Motor neuron (in vitro differentiated cells): Measurements from ENCODE around the gene PTAFR. TPM values are rescaled to one million over a fixed set of nuclear protein-coding genes. Genes with fewer than 3 reads are reported as not detected.
A peak's percentile ranks its signal among the peaks of the same experiment; 100 is the strongest.

Experiments used
- ATAC-seq, 8 experiments: fragments of 200-7000 bp; cut with Tn5 transposase; replicated peaks in 6 of 8; 2 replicates each; pipeline ENCODE4 v1.8.0; 2021; ENCODE audit warnings: mild to moderate bottlenecking in 8 of 8, moderate library complexity in 8 of 8
- H3K27ac ChIP-seq, 2 donors: fragments of 250-450 bp; sonication (Bioruptor Pico); 2 replicates each; pipeline ENCODE4 v1.9.0; 2021; ENCODE audit warnings: antibody characterized with exemption in 2 of 2, mild to moderate bottlenecking in 2 of 2, moderate library complexity in 1 of 2
- H3K4me1 ChIP-seq, 2 donors: fragments of 250-450 bp; sonication (Bioruptor Pico); replicated peaks in 1 of 2; 2 replicates each; pipeline ENCODE4 v1.6.1; 2021; ENCODE audit warnings: antibody characterized with exemption in 2 of 2, mild to moderate bottlenecking in 2 of 2, moderate library complexity in 1 of 2
- H3K4me3 ChIP-seq, 5 donors: fragments of 250-450 bp; sonication (Bioruptor Pico); 2 replicates each; pipeline ENCODE4 v1.9.0; 2021; ENCODE audit warnings: antibody characterized with exemption in 5 of 5, mild to moderate bottlenecking in 5 of 5, moderate library complexity in 4 of 5
- WGBS, 10 experiments: fragments of 450-650 bp; shearing (Covaris generic); methylation state at CpG; one replicate each; pipeline ENCODE4 v1.0.0; 2022; 5-methylcytosine and 5-hydroxymethylcytosine counted together
- in situ Hi-C, 9 experiments: fragments of 400-800 bp; cut with MboI; loops; one replicate each; pipeline ENCODE4 v1.15.0; 2021; ENCODE audit warnings: low sequenced_read_pairs in 9 of 9, low pct_unique_long_range_greater_than_20kb in 2 of 9; ENCODE audit not compliant: unreplicated experiment in 9 of 9
- total RNA-seq, 8 experiments: library from RNA; unstranded; fragments of 300-600 nt; gene quantifications; 2 replicates each; pipeline versions ENCODE4 v1.2.3 to v1.2.4, GENCODE V29; 2022

The PTAFR gene, protein sequence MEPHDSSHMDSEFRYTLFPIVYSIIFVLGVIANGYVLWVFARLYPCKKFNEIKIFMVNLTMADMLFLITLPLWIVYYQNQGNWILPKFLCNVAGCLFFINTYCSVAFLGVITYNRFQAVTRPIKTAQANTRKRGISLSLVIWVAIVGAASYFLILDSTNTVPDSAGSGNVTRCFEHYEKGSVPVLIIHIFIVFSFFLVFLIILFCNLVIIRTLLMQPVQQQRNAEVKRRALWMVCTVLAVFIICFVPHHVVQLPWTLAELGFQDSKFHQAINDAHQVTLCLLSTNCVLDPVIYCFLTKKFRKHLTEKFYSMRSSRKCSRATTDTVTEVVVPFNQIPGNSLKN
- total RNA-seq = under 1 TPM in 7 of 8 experiments, not detected in 1; 0.16 to 0.76 (median 0.28) TPM

DNA sequence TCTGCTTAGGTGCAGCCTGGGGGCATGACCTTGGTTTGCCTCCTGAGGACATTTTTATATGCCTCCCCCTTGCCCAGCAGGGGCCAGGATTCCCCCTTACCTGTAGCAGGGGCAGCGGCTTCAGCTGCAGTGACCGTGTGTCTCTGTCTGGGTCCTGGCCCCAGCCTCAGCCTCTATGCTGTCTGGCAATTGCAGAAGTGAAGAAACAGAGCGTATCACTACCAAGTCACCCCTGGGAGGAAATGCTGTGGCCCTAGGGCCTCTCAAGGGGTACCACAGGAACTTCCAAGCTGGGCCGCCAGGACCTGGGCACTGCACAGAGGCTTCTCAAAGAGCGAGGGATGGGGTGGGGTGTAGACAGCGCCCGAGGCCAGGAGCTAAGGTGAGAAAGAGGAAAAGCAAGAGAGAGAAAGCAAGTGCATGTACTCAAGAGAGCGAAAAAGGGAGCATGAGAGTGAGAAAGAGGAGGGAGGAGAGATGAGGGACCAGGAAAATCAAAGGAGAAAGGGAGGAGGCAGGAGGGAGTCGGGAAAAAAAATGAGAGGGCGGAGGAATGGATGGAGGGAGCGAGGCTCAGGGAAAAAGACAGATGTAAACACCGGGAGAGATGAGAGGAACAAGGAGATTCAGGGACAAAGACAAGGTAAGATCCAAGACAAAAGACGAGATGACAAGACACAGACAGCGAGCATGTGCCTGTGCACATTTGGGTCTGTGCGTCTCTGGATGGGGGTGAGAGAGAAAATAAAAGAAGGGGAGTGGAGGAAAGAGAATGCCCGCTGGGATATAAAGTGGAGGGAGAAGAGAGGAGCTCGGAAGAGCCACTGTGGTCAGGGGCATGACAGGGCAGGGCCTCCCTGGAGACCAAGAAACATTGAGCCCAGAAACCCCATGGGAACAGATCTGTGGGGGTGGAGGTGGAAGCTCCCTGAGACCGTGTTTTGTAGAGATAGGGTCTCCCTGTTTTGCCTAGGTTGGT is at the start of gene PTAFR:
PTAFR (minus strand) TSS at position 199 of the 979 bp plus-strand sequence. CDS start 25,669 bp downstream, outside the sequence.
- no peak for ATAC-seq
- Histone ChIP-seq H3K4me3 (no peak within 1 kb of the TSS), H3K4me1 (peaks cover 0 to 8% of the 10 kb centered on the region in 2 donors), H3K27ac (no peak within 1 kb of the TSS)
- in situ Hi-C loops = no loop called here
- WGBS, 10 experiments = 42 to 77% (median 69%) methylated on average over 5 to 18 of the region's 18 CpGs

DNA sequence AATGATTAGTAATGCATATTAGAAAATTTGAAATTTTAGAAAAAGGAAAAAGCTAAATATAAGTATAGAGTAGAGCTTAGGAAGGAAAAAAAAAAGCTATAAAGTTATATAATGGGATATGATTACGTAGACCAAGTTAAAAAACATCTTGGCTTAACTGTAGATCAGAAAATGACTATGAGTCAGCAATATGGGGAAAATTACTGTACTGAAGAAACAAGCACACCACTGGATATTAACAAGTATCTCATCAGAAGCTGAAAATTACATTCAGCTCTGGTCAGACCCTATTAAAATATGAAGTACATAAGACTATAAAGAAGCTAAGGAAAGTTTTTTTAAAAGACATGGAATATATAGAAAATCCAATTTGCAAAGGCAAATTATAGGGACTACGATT is 36.8 kb upstream of the PTAFR start:
- in situ Hi-C loops = no loop called here
- ATAC-seq = no peak
- 56 to 100% (median 90%) methylated on average over 1 to 2 of the region's 2 CpGs for WGBS, 10 experiments
- H3K27ac ChIP-seq = no peak overlapping the region
- no peak overlapping the region for H3K4me3 ChIP-seq
- no peaks in the 10 kb centered on the region for H3K4me1 ChIP-seq

DNA sequence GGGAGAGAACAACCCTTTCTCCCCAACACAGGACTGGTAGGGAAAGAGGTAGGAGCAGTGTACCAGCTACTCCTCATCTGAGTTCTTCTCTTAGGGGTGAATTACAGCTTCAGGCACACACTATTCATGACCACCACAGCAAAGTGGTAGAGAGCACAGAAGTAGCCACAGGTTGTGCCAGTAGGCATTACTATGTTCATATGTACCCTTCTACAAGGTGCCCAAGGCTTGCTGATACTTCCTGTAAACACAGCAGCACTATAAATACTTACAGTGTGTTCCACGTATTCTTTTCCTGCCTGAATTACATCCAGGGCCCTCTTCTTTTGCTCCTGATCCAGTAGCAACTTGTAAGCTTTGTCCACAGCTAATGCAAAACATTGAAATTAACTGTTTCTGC is 33.2 kb upstream of the PTAFR start:
- no peaks in the 10 kb centered on the region for H3K4me1 ChIP-seq
- WGBS, 10 experiments = 63 to 100% (median 89%) methylated on average over 1 of the region's 1 CpG; no CpG with 5 or more reads in 2 of the 10 experiments
- H3K27ac ChIP-seq = no peak overlapping the region
- in situ Hi-C loops = no loop called here
- no peak for ATAC-seq
- H3K4me3 ChIP-seq = no peak overlapping the region

DNA sequence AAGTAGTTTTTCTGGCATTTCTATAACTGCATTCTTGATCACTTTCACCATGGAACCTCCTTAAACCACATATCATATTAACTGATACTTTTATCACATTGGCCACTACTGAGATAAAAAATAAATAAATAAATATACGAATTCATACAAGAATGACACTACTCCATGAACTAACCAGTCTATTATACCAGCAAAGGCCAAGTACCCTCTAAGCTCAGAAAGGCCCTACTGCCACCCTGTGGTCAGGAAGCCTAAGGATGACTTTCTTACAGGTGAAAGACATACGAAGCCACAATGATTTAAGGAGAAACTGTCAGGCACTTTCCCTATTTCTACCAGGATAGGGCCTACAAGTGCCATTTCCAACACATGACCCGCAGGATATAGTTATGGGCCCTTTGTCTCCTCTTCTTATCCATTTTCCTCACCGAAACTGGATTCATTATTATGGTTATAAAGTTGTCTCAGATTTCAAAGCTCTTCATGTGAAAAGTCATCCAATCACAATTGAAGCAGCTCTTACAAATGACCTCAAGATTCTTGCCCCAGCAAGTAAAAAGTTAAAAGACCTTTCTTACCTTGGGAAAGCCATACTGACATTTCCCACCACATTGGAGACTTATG is 32.4 kb upstream of the PTAFR start:
- Histone ChIP-seq H3K4me3 (no peak overlapping the region), H3K4me1 (no peaks in the 10 kb centered on the region), H3K27ac (no peak overlapping the region)
- 17 to 100% (median 49%) methylated on average over 1 to 4 of the region's 4 CpGs for WGBS, 10 experiments
- in situ Hi-C loops = no loop called here
- ATAC-seq = peak; percentile 40 to 79 (median 60)

DNA sequence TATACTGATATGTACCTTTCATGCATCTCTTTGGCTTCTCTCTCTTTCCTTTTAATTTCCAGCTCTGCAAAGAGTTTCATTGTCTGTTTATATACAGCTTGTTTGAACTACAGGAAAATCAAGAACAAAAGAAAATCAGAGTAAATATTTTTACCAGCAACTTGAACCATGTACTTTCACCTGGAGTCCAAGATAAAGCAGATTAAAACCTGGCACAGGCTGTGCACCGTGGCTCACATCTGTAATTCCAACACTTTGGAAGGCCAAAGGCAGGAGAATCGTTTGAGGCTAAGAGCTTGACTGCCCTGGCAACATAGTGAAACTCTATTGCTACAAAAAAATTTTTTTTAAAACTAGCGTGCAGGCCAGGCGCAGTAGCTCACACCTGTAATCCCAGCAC is 28.8 kb upstream of the PTAFR start:
- WGBS, 10 experiments = 85 to 100% (median 100%) methylated on average over 1 to 4 of the region's 4 CpGs; no CpG with 5 or more reads in 2 of the 10 experiments
- Histone ChIP-seq H3K27ac (no peak overlapping the region), H3K4me3 (no peak overlapping the region), H3K4me1 (no peaks in the 10 kb centered on the region)
- in situ Hi-C loops = no loop called here
- no peak for ATAC-seq

DNA sequence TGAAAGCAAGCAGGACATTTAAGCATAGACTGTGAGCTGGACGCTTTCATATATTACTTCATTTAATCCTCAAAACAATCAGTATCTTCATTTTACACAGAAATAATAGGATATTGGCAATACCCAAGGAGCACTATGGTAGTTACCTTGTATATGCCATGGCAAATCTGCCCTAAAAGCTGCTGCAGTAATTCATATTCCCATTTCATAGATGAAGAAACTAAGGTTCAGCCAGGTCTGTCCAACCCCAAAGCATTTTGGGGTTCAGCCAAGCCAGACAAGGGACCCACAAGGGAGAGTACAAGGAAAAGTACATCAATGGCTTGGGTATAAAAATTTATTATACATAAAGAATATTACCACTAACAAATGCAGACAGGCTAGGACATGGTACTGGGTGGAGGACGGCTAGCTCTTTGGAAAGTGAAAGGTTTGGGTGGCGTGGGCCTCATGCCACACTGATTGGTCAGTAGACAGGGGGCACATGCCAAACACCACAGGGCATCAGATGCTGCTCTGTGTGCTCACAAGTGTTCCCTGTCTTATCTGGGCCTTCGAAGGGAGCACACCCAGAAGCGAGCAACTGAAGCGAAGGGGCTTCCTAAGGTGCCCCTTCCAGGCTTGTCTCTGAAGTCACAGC is 23.9 kb upstream of the PTAFR start:
- 83 to 100% (median 95%) methylated on average over 1 to 6 of the region's 6 CpGs; no CpG with 5 or more reads in 3 of the 10 experiments for WGBS, 10 experiments
- no peak overlapping the region for H3K27ac ChIP-seq
- in situ Hi-C loops = no loop called here
- no peaks in the 10 kb centered on the region for H3K4me1 ChIP-seq
- no peak for ATAC-seq
- no peak overlapping the region for H3K4me3 ChIP-seq

DNA sequence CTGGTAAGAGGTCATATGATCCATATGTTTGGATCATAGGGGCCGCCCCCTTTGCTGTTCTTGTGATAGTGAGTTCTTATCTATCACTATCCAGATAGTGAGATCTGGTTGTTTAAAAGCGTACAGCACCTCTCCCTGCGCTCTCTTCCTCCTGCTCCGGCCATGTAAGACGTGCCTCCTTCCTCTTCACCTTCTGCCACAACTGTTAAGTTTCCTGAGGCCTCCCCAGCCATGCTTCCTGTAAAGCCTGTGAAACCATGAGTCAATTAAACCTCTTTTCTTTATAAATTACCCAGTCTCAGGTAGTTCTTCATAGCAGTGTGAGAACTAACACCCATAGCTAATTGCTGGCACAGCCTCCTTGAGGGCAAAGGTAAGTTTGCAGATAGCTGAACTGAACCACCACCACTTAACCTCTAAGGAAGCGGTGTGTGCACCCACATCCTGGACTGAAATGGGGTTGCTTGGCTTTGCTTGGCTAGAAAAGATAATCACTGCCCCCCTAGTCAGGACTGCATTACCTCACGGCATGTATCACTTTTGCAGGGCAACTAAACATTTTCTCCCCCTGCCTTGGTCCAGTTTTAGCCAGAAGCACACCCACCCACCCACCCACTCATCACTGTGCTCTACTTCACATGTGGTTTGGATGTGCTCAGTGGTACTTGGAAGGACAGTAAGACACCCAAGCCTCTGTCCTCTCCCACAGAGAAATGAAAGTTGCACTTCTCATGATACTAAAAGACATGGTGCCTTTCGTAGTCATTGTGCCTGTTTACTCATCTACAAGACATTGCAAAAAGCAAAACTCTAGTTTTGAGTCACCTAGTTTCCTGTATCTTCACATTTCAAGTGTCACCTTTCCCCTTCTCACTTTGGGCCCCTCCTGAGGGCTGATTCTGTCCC is 23.1 kb upstream of the PTAFR start:
- in situ Hi-C loops = no loop called here
- no peaks in the 10 kb centered on the region for H3K4me1 ChIP-seq
- whole genome bisulfite sequencing, 10 experiments = 87 to 100% (median 98%) methylated on average over 1 to 8 of the region's 8 CpGs; no CpG with 5 or more reads in 1 of the 10 experiments
- no peak overlapping the region for H3K27ac ChIP-seq
- no peak for ATAC-seq
- no peak overlapping the region for H3K4me3 ChIP-seq

DNA sequence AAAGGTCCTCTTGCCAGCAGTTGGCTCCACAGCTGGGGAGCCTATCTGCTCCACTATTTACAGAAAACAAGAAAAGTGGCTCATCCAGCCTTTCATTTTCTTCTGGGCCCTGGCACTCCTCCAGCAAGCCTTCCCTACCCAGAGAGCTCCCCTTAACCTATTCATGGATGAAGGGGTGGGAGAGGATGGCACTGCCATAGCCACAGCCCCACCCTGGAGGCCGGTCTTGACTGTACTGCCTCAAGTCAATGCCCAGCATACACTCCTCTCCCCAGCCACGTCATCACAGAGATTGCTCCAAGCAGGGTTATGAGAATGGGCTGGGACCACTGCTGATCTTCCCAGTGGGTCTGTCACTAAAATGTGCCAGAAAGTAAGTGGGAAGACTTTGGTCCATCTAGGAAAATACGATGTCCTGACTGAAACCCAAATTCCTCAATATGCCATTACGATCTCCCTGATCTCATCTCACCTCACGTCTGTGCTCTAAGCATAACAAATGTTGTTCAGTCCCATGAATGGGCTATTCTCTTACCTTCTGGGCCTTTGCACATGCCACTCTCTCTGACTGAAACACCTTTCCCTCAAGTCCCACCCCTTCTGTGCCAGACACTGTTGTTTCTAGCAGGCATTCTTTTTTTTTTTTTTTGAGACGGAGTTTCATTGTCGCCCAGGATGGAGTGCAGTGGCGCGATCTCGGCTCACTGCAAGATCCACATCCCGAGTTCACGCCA is 21.4 kb upstream of the PTAFR start:
- WGBS, 10 experiments = 80 to 96% (median 89%) methylated on average over 1 to 10 of the region's 12 CpGs; no CpG with 5 or more reads in 3 of the 10 experiments
- Histone ChIP-seq H3K4me1 (no peaks in the 10 kb centered on the region), H3K4me3 (no peak overlapping the region), H3K27ac (no peak overlapping the region)
- in situ Hi-C loops = no loop called here
- peak in 1 of 8 experiments; percentile 30 for ATAC-seq

DNA sequence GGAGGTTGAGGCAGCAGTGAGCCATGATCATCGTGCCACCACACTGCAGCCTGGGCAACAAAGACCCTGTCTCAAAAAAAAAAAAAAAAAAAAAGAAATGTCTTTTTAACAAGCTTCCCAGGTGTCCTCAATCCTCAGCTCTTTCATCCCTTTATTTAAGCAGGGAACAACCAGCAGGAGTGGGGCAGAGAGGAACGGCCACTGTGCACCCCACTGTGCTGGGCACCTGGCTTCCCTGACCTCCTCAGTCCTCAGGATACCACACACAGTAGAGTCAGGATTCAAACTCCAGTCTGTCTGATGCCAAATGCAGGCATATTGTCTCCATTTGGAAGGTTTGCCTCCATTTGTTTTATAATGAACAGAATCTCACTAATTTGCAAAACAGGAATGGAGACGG is 19.8 kb upstream of the PTAFR start:
- Histone ChIP-seq H3K4me3 (no peak overlapping the region), H3K27ac (no peak overlapping the region), H3K4me1 (no peaks in the 10 kb centered on the region)
- no peak for ATAC-seq
- 12 to 53% (median 25%) methylated on average over 1 to 3 of the region's 3 CpGs; no CpG with 5 or more reads in 5 of the 10 experiments for WGBS, 10 experiments
- in situ Hi-C loops = no loop called here

DNA sequence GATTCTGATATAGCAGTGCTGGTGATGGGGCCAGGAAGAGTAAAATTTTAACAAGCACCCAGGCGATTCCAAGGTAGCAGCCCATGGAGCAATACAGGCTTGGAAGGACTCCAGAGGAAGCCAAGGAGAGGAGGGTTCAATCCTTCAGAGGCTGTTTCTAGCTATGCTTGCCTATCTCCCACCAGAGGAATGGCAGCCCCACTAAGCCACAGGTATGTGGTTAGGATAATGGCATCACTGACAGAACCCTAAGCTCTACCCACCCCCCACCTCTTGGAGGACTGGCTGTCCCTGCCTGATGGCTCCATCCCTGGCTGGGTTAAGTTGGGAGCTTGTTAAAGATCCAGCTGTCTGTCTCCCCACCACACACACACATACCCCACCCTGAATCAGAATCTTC is 19.3 kb upstream of the PTAFR start:
- H3K27ac ChIP-seq = no peak overlapping the region
- in situ Hi-C loops = no loop called here
- 67 to 100% (median 100%) methylated on average over 1 of the region's 1 CpG; no CpG with 5 or more reads in 4 of the 10 experiments for WGBS, 10 experiments
- no peak overlapping the region for H3K4me3 ChIP-seq
- ATAC-seq = no peak
- no peaks in the 10 kb centered on the region for H3K4me1 ChIP-seq

DNA sequence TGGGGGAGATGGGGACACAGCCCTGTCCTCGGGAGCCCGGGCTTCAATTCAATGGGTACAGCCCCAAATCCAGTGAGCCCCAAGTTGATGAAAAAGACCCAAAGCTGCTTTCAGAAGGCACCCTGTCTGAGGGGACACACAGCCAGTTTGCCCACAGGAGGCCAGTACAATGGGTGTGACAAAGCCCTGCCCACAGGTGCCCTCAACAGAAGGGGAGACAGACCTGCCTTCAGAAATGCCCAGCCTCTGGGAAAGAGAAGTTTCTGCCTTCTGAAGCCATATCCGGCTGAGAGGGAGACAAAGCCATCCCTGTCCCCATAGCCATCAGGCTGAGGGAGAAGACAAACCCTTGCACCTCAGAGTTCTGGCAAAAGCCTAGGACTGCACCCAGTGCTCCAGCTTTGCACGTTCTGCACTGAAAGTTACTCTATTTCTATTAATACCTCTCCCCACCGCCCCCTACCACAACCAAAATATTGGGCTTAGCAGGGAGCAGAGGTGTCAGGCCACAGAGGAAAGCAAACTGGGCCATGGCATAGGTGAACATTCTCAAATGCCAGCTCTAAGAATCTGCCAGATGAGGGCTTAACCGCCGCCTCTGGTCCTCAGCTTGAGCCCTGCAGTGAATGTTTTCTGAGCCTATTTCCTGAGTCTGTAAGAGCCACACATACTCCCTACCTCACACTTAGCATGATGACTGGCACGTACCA is 18.0 kb upstream of the PTAFR start:
- 75 to 100% (median 86%) methylated on average over 2 to 8 of the region's 8 CpGs; no CpG with 5 or more reads in 4 of the 10 experiments for WGBS, 10 experiments
- H3K4me1 ChIP-seq = no peaks in the 10 kb centered on the region
- no peak overlapping the region for H3K27ac ChIP-seq
- ATAC-seq = peak in 1 of 8 experiments; percentile 7
- no peak overlapping the region for H3K4me3 ChIP-seq
- in situ Hi-C loops = no loop called here
